ENCODE data around the gene MAGI3. TPM values are rescaled to one million over a fixed set of nuclear protein-coding genes. Genes with fewer than 3 reads are reported as not detected.

MAGI3 gene
- total and polyA plus RNA-seq, 2 of the 13 experiments (the other 11 are each of a cell fraction or from before 2014, with no cell fraction given) = 4.0 to 11.8 TPM

GRCh38 chr1:113388621-113389358, 1.5 kb upstream of the MAGI3 start (continued):
- TF ChIP-seq, protein P1, sequence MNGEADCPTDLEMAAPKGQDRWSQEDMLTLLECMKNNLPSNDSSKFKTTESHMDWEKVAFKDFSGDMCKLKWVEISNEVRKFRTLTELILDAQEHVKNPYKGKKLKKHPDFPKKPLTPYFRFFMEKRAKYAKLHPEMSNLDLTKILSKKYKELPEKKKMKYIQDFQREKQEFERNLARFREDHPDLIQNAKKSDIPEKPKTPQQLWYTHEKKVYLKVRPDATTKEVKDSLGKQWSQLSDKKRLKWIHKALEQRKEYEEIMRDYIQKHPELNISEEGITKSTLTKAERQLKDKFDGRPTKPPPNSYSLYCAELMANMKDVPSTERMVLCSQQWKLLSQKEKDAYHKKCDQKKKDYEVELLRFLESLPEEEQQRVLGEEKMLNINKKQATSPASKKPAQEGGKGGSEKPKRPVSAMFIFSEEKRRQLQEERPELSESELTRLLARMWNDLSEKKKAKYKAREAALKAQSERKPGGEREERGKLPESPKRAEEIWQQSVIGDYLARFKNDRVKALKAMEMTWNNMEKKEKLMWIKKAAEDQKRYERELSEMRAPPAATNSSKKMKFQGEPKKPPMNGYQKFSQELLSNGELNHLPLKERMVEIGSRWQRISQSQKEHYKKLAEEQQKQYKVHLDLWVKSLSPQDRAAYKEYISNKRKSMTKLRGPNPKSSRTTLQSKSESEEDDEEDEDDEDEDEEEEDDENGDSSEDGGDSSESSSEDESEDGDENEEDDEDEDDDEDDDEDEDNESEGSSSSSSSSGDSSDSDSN (CRISPR knock-in tag; IDR thresholded peaks at IDR 0.05) = no peak
- TF ChIP-seq, protein P2, sequence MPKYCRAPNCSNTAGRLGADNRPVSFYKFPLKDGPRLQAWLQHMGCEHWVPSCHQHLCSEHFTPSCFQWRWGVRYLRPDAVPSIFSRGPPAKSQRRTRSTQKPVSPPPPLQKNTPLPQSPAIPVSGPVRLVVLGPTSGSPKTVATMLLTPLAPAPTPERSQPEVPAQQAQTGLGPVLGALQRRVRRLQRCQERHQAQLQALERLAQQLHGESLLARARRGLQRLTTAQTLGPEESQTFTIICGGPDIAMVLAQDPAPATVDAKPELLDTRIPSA (CRISPR knock-in tag; IDR thresholded peaks at IDR 0.05; ENCODE audit: borderline replicate concordance) = no peak
- TF ChIP-seq ZNF674 (CRISPR knock-in tag; IDR thresholded peaks at IDR 0.05; ENCODE audit: low read depth) (no peak), MTA1 (CRISPR knock-in tag; IDR thresholded peaks at IDR 0.05; ENCODE audit: borderline replicate concordance) (no peak), KLF11 (CRISPR knock-in tag; IDR thresholded peaks at IDR 0.05) (no peak), NR2F1 (CRISPR knock-in tag; IDR thresholded peaks at IDR 0.05) (0 out of 4 replicates have a peak, but pooled peaks of 1 of the 2 experiments have one; percentile 35), GATA4 (IDR thresholded peaks at IDR 0.05; ENCODE audit: borderline replicate concordance, low read depth) (no peak), PAXIP1 (CRISPR knock-in tag; conservative IDR thresholded peaks at IDR 0.05) (peak; percentile 68), ZFP36L1 (CRISPR knock-in tag; IDR thresholded peaks at IDR 0.05) (no peak), ZNF543 (CRISPR knock-in tag; IDR thresholded peaks at IDR 0.05) (no peak), RAD21 (CRISPR knock-in tag; IDR thresholded peaks at IDR 0.05) (no peak; the same call in 1 of the 2 replicates), PLRG1 (conservative IDR thresholded peaks at IDR 0.05) (no peak), EHMT2 (IDR thresholded peaks at IDR 0.05; ENCODE audit: borderline replicate concordance, low read depth, low read length) (no peak), NFE2 (CRISPR knock-in tag; IDR thresholded peaks at IDR 0.05) (no peak), HNF4G (IDR thresholded peaks at IDR 0.05; ENCODE audit: borderline replicate concordance, low read depth, low read length) (peak; percentile 20; the same call in 1 of the 2 replicates), HNF4G (CRISPR knock-in tag; IDR thresholded peaks at IDR 0.05; ENCODE audit: borderline replicate concordance, low read depth) (no peak), PHF5A (CRISPR knock-in tag; IDR thresholded peaks at IDR 0.05; ENCODE audit: low read depth, unreplicated experiment) (no peak)
- TF ChIP-seq, protein P3, sequence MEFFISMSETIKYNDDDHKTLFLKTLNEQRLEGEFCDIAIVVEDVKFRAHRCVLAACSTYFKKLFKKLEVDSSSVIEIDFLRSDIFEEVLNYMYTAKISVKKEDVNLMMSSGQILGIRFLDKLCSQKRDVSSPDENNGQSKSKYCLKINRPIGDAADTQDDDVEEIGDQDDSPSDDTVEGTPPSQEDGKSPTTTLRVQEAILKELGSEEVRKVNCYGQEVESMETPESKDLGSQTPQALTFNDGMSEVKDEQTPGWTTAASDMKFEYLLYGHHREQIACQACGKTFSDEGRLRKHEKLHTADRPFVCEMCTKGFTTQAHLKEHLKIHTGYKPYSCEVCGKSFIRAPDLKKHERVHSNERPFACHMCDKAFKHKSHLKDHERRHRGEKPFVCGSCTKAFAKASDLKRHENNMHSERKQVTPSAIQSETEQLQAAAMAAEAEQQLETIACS (CRISPR knock-in tag; IDR thresholded peaks at IDR 0.05) = no peak
- TF ChIP-seq, protein P4, sequence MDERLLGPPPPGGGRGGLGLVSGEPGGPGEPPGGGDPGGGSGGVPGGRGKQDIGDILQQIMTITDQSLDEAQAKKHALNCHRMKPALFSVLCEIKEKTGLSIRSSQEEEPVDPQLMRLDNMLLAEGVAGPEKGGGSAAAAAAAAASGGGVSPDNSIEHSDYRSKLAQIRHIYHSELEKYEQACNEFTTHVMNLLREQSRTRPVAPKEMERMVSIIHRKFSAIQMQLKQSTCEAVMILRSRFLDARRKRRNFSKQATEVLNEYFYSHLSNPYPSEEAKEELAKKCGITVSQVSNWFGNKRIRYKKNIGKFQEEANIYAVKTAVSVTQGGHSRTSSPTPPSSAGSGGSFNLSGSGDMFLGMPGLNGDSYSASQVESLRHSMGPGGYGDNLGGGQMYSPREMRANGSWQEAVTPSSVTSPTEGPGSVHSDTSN (CRISPR knock-in tag; IDR thresholded peaks at IDR 0.05) = no peak
